HL-60 (cell line): ENCODE measurements around the gene SAMSN1.

Source experiments
- POLR2AphosphoS5 ChIP-seq: IDR thresholded peaks from 2 replicates; pipeline ENCODE4 v1.6.1; 2012; ENCODE audit warnings: low read depth
- REST ChIP-seq: IDR thresholded peaks from 2 replicates; pipeline ENCODE4 v1.6.1; 2012; ENCODE audit warnings: low read depth; ENCODE audit not compliant: insufficient replicate concordance
- TF ChIP-seq, protein P1 (sequence below): IDR thresholded peaks from one replicate; pipeline ENCODE4 v1.5.1; 2011; ENCODE audit warnings: low read length, control low read depth, inconsistent platforms; ENCODE audit not compliant: insufficient read depth

DNA sequence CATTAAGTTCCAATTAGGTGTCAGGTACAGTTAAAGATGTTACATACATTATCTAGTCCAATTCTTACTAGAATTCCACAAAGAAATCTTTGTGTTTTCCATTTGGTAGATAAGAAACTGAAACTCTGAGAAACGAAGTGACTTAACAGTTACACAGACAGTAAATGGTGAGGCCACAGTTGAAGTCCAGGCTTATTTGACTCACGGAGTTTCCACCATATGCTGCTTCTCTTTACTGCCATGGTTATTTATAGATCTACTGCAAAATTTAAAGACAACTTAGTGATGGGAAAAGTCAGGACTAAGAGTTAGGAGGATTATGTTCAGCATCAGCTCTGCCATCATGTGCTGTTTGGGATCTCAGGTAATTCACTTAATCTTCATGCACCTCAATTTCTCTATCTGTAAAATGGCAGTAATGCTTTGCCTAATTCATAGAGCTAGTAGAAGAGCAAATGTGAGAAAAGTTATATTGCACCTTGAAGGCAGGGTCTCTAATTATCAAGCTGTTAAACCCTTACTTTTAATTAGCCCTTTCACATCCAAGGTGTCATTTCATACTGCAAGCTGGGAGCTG lies 26.2 kb upstream of the SAMSN1 start:
- TF ChIP-seq, protein P1, sequence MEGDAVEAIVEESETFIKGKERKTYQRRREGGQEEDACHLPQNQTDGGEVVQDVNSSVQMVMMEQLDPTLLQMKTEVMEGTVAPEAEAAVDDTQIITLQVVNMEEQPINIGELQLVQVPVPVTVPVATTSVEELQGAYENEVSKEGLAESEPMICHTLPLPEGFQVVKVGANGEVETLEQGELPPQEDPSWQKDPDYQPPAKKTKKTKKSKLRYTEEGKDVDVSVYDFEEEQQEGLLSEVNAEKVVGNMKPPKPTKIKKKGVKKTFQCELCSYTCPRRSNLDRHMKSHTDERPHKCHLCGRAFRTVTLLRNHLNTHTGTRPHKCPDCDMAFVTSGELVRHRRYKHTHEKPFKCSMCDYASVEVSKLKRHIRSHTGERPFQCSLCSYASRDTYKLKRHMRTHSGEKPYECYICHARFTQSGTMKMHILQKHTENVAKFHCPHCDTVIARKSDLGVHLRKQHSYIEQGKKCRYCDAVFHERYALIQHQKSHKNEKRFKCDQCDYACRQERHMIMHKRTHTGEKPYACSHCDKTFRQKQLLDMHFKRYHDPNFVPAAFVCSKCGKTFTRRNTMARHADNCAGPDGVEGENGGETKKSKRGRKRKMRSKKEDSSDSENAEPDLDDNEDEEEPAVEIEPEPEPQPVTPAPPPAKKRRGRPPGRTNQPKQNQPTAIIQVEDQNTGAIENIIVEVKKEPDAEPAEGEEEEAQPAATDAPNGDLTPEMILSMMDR, result no peak
- TF ChIP-seq POLR2AphosphoS5, result no peak
- TF ChIP-seq REST, result no peak
